PFSK-1 (cell line): ENCODE data around the gene BCL11B.

ENCODE experiments used
- FOXP2 ChIP-seq: optimal IDR thresholded peaks from 2 replicates; pipeline ENCODE3; 2011; ENCODE audit warnings: borderline replicate concordance, control low read depth, inconsistent platforms; ENCODE audit not compliant: insufficient read depth; ENCODE audit errors: extremely low read length, extremely low read depth
- POLR2AphosphoS5 ChIP-seq: IDR thresholded peaks from 2 replicates; pipeline ENCODE4 v1.6.1; 2012; ENCODE audit warnings: low read depth, mild to moderate bottlenecking, control low read depth, low read length, moderate library complexity
- REST ChIP-seq, 2 experiments: IDR thresholded peaks; 2 replicates each; pipeline versions ENCODE4 v1.6.1 to v1.8.0; 2011 to 2012; ENCODE audit warnings: low read depth in 2 of 2, low read length in 2 of 2, control low read depth in 1 of 2, inconsistent platforms in 1 of 2, mild to moderate bottlenecking in 1 of 2, moderate library complexity in 1 of 2; ENCODE audit not compliant: insufficient read depth in 1 of 2
- SIN3A ChIP-seq: IDR thresholded peaks from 2 replicates; pipeline ENCODE4 v1.6.1; 2012; ENCODE audit warnings: mild to moderate bottlenecking, low read length, moderate library complexity, borderline replicate concordance; ENCODE audit not compliant: insufficient read depth
- TAF1 ChIP-seq: IDR thresholded peaks from 2 replicates; pipeline ENCODE4 v1.6.1; 2012; ENCODE audit warnings: low read length, control low read depth, borderline replicate concordance; ENCODE audit not compliant: insufficient read depth

The BCL11B gene

GRCh38 chr14:99122521-99123125, 149.4 kb downstream of the BCL11B start:
- TF ChIP-seq TAF1 (no peak), FOXP2 (no peak), POLR2AphosphoS5 (no peak), REST (IDR thresholded peaks at IDR 0.05; ENCODE audit: insufficient read depth in 1 of 2, low read depth in 2 of 2, low read length in 2 of 2) (no peak), SIN3A (no peak)

GRCh38 chr14:99121319-99121875, 150.6 kb downstream of the BCL11B start:
- no peak for TF ChIP-seq SIN3A
- TF ChIP-seq REST (IDR thresholded peaks at IDR 0.05; ENCODE audit: insufficient read depth in 1 of 2, low read depth in 2 of 2, low read length in 2 of 2): no peak
- no peak for TF ChIP-seq FOXP2
- TF ChIP-seq TAF1: no peak
- TF ChIP-seq POLR2AphosphoS5: no peak

GRCh38 chr14:99120526-99121318, 151.3 kb downstream of the BCL11B start:
- no peak for TF ChIP-seq TAF1
- TF ChIP-seq SIN3A: no peak
- TF ChIP-seq REST (IDR thresholded peaks at IDR 0.05; ENCODE audit: insufficient read depth in 1 of 2, low read depth in 2 of 2, low read length in 2 of 2): no peak
- TF ChIP-seq POLR2AphosphoS5: no peak
- TF ChIP-seq FOXP2: no peak

- no peak for TF ChIP-seq FOXP2
- TF ChIP-seq TAF1: no peak
- TF ChIP-seq REST (IDR thresholded peaks at IDR 0.05; ENCODE audit: insufficient read depth in 1 of 2, low read depth in 2 of 2, low read length in 2 of 2): no peak
- no peak for TF ChIP-seq SIN3A
- no peak for TF ChIP-seq POLR2AphosphoS5
These were observed 152.2 kb downstream of the BCL11B start for GRCh38 chr14:99119554-99120525.
